SK-N-SH (cell line): Measurements from ENCODE around the gene THAP8.

Experiments used
- CTCF ChIP-seq: fragments of 200-600 bp; sonication (generic); IDR thresholded peaks from 2 replicates; pipeline ENCODE4 v1.6.1; 2017; ENCODE audit warnings: antibody characterized with exemption, mild to moderate bottlenecking, moderate library complexity
- EZH2phosphoT487 ChIP-seq: fragments of 200-600 bp; sonication (generic); IDR thresholded peaks from 2 replicates; pipeline ENCODE4 v1.6.1; 2017; ENCODE audit warnings: low read depth, mixed run types, mild to moderate bottlenecking, antibody characterized with exemption, moderate library complexity, borderline replicate concordance
- GABPA ChIP-seq: IDR thresholded peaks from 2 replicates; pipeline ENCODE4 v1.4.0; 2012; ENCODE audit warnings: low read depth, mild to moderate bottlenecking
- MXI1 ChIP-seq: IDR thresholded peaks from 2 replicates; pipeline ENCODE4 v1.6.1; 2012; ENCODE audit warnings: mild to moderate bottlenecking, low read depth, low read length, improper control_type of control experiment
- NFIC ChIP-seq: IDR thresholded peaks from 2 replicates; pipeline ENCODE4 v1.4.0; 2012; ENCODE audit warnings: borderline replicate concordance
- RAD21 ChIP-seq: IDR thresholded peaks from 2 replicates; pipeline ENCODE4 v1.6.1; 2012; ENCODE audit warnings: mild to moderate bottlenecking, low read length
- RFX5 ChIP-seq: IDR thresholded peaks from 2 replicates; pipeline ENCODE4 v1.6.1; 2012; ENCODE audit warnings: mild to moderate bottlenecking, improper control_type of control experiment, low read length
- TCF12 ChIP-seq: IDR thresholded peaks from 2 replicates; pipeline ENCODE4 v1.4.0; 2012
- YY1 ChIP-seq: IDR thresholded peaks from 2 replicates; pipeline ENCODE4 v1.4.0; 2012; ENCODE audit warnings: low read depth, mild to moderate bottlenecking
- TF ChIP-seq, protein P1 (sequence below): IDR thresholded peaks from 2 replicates; pipeline ENCODE4 v1.4.0; 2012; ENCODE audit warnings: low read depth, borderline replicate concordance
- TF ChIP-seq, protein P2 (sequence below): IDR thresholded peaks from 2 replicates; pipeline ENCODE4 v1.4.0; 2012; ENCODE audit warnings: low read depth

DNA sequence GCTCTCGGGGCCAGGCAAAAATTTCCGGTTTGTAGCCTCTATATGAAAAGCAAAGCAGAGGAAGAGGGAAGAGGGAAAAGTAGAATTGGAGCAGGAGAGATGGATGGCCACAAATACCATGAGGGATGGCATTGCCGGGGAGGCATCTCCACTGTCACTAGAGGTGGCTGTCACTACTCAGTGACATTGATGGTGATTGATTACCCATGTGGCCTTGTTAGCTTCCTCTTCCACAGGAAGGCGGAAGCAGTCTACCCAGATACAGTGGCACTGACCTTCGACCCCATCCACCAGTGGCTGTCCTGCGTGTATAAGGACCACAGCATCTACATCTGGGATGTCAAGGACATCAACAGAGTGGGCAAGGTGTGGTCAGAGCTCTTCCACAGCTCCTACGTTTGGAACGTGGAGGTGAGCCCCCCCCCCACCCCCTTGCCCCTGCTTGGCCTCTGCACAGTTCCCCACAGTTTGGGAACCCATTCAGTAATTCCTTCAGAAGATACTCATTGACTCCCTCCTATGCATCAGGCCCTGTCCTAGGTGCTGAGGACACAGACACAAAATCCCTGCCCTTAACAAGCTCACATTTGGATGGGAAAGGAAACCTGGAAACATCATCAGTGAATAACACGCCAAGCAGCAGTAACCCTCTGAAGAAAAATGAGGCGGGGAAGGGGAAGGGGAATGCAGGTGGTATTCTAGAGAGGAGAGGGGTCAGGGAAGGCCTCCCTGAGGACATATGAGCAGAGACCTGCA is 19.2 kb upstream of the THAP8 start:
- no peak for TF ChIP-seq CTCF
- no peak for TF ChIP-seq TCF12
- no peak for TF ChIP-seq YY1
- TF ChIP-seq RAD21, result no peak
- no peak for TF ChIP-seq NFIC
- TF ChIP-seq RFX5, result no peak
- TF ChIP-seq EZH2phosphoT487, result no peak
- TF ChIP-seq, protein P1, sequence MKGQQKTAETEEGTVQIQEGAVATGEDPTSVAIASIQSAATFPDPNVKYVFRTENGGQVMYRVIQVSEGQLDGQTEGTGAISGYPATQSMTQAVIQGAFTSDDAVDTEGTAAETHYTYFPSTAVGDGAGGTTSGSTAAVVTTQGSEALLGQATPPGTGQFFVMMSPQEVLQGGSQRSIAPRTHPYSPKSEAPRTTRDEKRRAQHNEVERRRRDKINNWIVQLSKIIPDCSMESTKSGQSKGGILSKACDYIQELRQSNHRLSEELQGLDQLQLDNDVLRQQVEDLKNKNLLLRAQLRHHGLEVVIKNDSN, result no peak
- TF ChIP-seq GABPA, result no peak
- no peak for TF ChIP-seq MXI1
- TF ChIP-seq, protein P2, sequence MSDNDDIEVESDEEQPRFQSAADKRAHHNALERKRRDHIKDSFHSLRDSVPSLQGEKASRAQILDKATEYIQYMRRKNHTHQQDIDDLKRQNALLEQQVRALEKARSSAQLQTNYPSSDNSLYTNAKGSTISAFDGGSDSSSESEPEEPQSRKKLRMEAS, result no peak
